Measurements from ENCODE around the gene POLR3B. TPM values are rescaled to one million over a fixed set of nuclear protein-coding genes. Genes with fewer than 3 reads are reported as not detected.

POLR3B gene
- polyA plus RNA-seq, 1 experiment = 14.1 TPM

- CTCF ChIA-PET = no interaction called here
- no peak for TF ChIP-seq CTCF (IDR thresholded peaks at IDR 0.05; ENCODE audit: low read depth, low read length)
- Histone ChIP-seq H3K9me3 (ENCODE audit: control insufficient read depth, insufficient read depth, low read length) (no peaks in the 10 kb centered on the region), H3K4me3 (ENCODE audit: low read depth, low read length) (no peak overlapping the region), H3K27me3 (ENCODE audit: control insufficient read depth, insufficient read depth, low read length) (no peaks in the 10 kb centered on the region), H3K27ac (ENCODE audit: low read depth, low read length) (no peak overlapping the region)
- POLR2A ChIA-PET = no interaction called here
- DNase-seq (ENCODE audit: low read depth, low spot score) = no peak
These were observed 65.7 kb downstream of the POLR3B start for GRCh38 chr12:106423291-106423690.

- no peak for TF ChIP-seq CTCF (IDR thresholded peaks at IDR 0.05; ENCODE audit: low read depth, low read length)
- Histone ChIP-seq H3K27ac (ENCODE audit: low read depth, low read length) (no peak overlapping the region), H3K4me3 (ENCODE audit: low read depth, low read length) (no peak overlapping the region), H3K27me3 (ENCODE audit: control insufficient read depth, insufficient read depth, low read length) (no peaks in the 10 kb centered on the region), H3K9me3 (ENCODE audit: control insufficient read depth, insufficient read depth, low read length) (no peaks in the 10 kb centered on the region)
- DNase-seq (ENCODE audit: low read depth, low spot score) = no peak
- ChIA-PET CTCF (interaction anchor here (0.5 kb wide), 1 partner anchor 11 kb away, joined by 3 read pairs; no protein-coding TSS in a partner anchor), POLR2A (no interaction called here)
These were observed 67.6 kb downstream of the POLR3B start for GRCh38 chr12:106425061-106425702.

GRCh38 chr12:106427917-106428316, 70.4 kb downstream of the POLR3B start:
- CTCF ChIA-PET = interaction anchor here (1.1 to 1.2 kb wide), 2 partner anchors 16 to 415 kb away, joined by 3 to 4 read pairs; no protein-coding TSS in a partner anchor
- TF ChIP-seq CTCF (IDR thresholded peaks at IDR 0.05; ENCODE audit: low read depth, low read length) = no peak

GRCh38 chr12:106428384-106428783, 70.8 kb downstream of the POLR3B start:
- ChIA-PET POLR2A (no interaction called here), CTCF (interaction anchor here (1.1 to 1.2 kb wide), 2 partner anchors 17 to 415 kb away, joined by 3 to 4 read pairs; no protein-coding TSS in a partner anchor)
- DNase-seq (ENCODE audit: low read depth, low spot score) = no peak
- Histone ChIP-seq H3K27me3 (ENCODE audit: control insufficient read depth, insufficient read depth, low read length) (no peaks in the 10 kb centered on the region), H3K4me3 (ENCODE audit: low read depth, low read length) (no peak overlapping the region), H3K9me3 (ENCODE audit: control insufficient read depth, insufficient read depth, low read length) (no peaks in the 10 kb centered on the region), H3K27ac (ENCODE audit: low read depth, low read length) (no peak overlapping the region)
- no peak for TF ChIP-seq CTCF (IDR thresholded peaks at IDR 0.05; ENCODE audit: low read depth, low read length)

More at GRCh38 chr12:106427917-106428316, 70.4 kb downstream of the POLR3B start:
- no peak overlapping the region for H3K27ac ChIP-seq (ENCODE audit: low read depth, low read length)
- no peaks in the 10 kb centered on the region for H3K27me3 ChIP-seq (ENCODE audit: control insufficient read depth, insufficient read depth, low read length)
- no peak overlapping the region for H3K4me3 ChIP-seq (ENCODE audit: low read depth, low read length)
- no peak for DNase-seq (ENCODE audit: low read depth, low spot score)
- POLR2A ChIA-PET = no interaction called here
- H3K9me3 ChIP-seq (ENCODE audit: control insufficient read depth, insufficient read depth, low read length) = no peaks in the 10 kb centered on the region

- Histone ChIP-seq H3K27me3 (ENCODE audit: control insufficient read depth, insufficient read depth, low read length) (no peaks in the 10 kb centered on the region), H3K4me3 (ENCODE audit: low read depth, low read length) (no peak overlapping the region), H3K9me3 (ENCODE audit: control insufficient read depth, insufficient read depth, low read length) (no peaks in the 10 kb centered on the region), H3K27ac (ENCODE audit: low read depth, low read length) (no peak overlapping the region)
- CTCF ChIA-PET = interaction anchor here (1.1 to 1.2 kb wide), 2 partner anchors 17 to 414 kb away, joined by 3 to 4 read pairs; no protein-coding TSS in a partner anchor
- DNase-seq (ENCODE audit: low read depth, low spot score) = no peak
- POLR2A ChIA-PET = no interaction called here
- TF ChIP-seq CTCF (IDR thresholded peaks at IDR 0.05; ENCODE audit: low read depth, low read length) = no peak
These were observed 71.5 kb downstream of the POLR3B start for GRCh38 chr12:106429043-106429552.

Data from AG04450 (cell line).